ENCODE measurements around the gene EFHC1. TPM values are rescaled to one million over a fixed set of nuclear protein-coding genes. Genes with fewer than 3 reads are reported as not detected.

EFHC1 gene
- total and polyA plus RNA-seq, 7 donors = 1.8 to 38.5 (median 15.9) TPM

- intact Hi-C loops (cut with DNase I) = no loop called here
- no peaks in the 10 kb centered on the region for H3K27me3 ChIP-seq
- H3K4me1 ChIP-seq = peaks cover 0 to 5% (median 0%) of the 10 kb centered on the region in 4 donors
- H3K27ac ChIP-seq = no peak overlapping the region
- 93 to 96% methylated on average over 10 of the region's 10 CpGs for WGBS, 2 donors
- TF ChIP-seq EP300 (IDR thresholded peaks at IDR 0.05) (no peak), POLR2A (IDR thresholded peaks at IDR 0.05) (no peak), POLR2AphosphoS5 (IDR thresholded peaks at IDR 0.05) (no peak)
- TF ChIP-seq, protein P1, sequence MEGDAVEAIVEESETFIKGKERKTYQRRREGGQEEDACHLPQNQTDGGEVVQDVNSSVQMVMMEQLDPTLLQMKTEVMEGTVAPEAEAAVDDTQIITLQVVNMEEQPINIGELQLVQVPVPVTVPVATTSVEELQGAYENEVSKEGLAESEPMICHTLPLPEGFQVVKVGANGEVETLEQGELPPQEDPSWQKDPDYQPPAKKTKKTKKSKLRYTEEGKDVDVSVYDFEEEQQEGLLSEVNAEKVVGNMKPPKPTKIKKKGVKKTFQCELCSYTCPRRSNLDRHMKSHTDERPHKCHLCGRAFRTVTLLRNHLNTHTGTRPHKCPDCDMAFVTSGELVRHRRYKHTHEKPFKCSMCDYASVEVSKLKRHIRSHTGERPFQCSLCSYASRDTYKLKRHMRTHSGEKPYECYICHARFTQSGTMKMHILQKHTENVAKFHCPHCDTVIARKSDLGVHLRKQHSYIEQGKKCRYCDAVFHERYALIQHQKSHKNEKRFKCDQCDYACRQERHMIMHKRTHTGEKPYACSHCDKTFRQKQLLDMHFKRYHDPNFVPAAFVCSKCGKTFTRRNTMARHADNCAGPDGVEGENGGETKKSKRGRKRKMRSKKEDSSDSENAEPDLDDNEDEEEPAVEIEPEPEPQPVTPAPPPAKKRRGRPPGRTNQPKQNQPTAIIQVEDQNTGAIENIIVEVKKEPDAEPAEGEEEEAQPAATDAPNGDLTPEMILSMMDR (IDR thresholded peaks at IDR 0.05) = no peak
- H3K9me3 ChIP-seq = no peaks in the 10 kb centered on the region
- H3K4me3 ChIP-seq = no peak overlapping the region
- H3K36me3 ChIP-seq = peaks cover 4 to 20% (median 9%) of the 10 kb centered on the region in 4 donors
- DNase-seq = no peak
Measured at GRCh38 chr6:52530351-52530750, 110.2 kb downstream of the EFHC1 start.

- H3K9me3 ChIP-seq = no peaks in the 10 kb centered on the region
- H3K27me3 ChIP-seq = no peaks in the 10 kb centered on the region
- H3K4me3 ChIP-seq = no peak overlapping the region
- no peak for TF ChIP-seq EP300 (IDR thresholded peaks at IDR 0.05)
- no peak for TF ChIP-seq POLR2AphosphoS5 (IDR thresholded peaks at IDR 0.05)
- TF ChIP-seq, protein P1 (IDR thresholded peaks at IDR 0.05) = no peak
- TF ChIP-seq POLR2A (IDR thresholded peaks at IDR 0.05) = no peak
- WGBS, 2 donors = 95% methylated on average over 4 of the region's 4 CpGs
- no peak overlapping the region for H3K27ac ChIP-seq
- intact Hi-C loops (cut with DNase I) = no loop called here
- H3K36me3 ChIP-seq = peaks cover 5 to 24% (median 10%) of the 10 kb centered on the region in 4 donors
- no peak for DNase-seq
- H3K4me1 ChIP-seq = peaks cover 0 to 9% (median 4%) of the 10 kb centered on the region in 4 donors
Measured at GRCh38 chr6:52531396-52531795, 111.3 kb downstream of the EFHC1 start.

DNA sequence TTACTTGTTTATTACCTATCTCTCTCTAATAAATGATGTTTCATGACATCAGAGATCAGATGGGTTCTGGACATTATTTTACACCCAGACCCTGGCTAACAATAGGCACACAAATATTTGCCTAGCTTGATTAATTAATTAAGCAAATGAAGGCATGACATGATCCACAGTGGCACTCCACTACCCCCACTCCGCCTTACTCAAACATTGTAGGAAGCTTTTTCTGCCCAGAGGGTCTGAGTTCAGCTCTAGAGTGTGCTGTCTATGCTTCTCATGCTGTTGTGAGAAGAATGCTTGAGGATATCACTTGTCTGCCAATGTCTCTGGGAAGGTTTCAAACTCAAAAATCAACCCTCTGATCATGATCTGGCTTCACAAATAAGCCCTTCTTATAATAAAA is 111.7 kb downstream of the EFHC1 start:
- TF ChIP-seq EP300 (IDR thresholded peaks at IDR 0.05) = no peak
- TF ChIP-seq POLR2AphosphoS5 (IDR thresholded peaks at IDR 0.05) = no peak
- TF ChIP-seq POLR2A (IDR thresholded peaks at IDR 0.05) = no peak
- TF ChIP-seq, protein P1 (IDR thresholded peaks at IDR 0.05) = no peak
- no peaks in the 10 kb centered on the region for H3K27me3 ChIP-seq
- DNase-seq = no peak
- no peak overlapping the region for H3K4me3 ChIP-seq
- H3K4me1 ChIP-seq = peaks cover 0 to 13% (median 5%) of the 10 kb centered on the region in 4 donors
- peaks cover 5 to 24% (median 10%) of the 10 kb centered on the region in 4 donors for H3K36me3 ChIP-seq
- H3K27ac ChIP-seq = no peak overlapping the region
- WGBS, 2 donors = 98% methylated on average over 1 of the region's 1 CpG
- H3K9me3 ChIP-seq = no peaks in the 10 kb centered on the region
- intact Hi-C loops (cut with DNase I) = no loop called here

DNA sequence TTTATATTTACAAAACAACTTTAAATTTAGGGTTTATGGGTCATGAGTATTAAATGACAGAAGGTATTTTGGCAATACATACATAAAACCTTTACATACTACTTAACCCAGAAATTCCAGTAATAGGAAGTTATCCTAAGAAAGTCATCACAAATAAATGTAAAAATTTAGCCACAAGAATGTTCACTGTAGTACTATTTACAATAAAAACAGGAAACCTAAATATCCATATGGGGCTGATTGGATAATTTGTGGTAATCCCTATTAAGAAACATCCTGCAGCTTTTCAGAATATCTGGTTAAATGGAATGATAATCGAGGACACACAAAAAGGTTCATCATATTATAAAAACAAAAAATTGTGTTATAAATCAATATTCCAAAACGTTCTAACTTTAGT is 112.3 kb downstream of the EFHC1 start:
- Histone ChIP-seq H3K27me3 (no peaks in the 10 kb centered on the region), H3K27ac (no peak overlapping the region), H3K9me3 (no peaks in the 10 kb centered on the region), H3K36me3 (peaks cover 5 to 24% (median 10%) of the 10 kb centered on the region in 4 donors), H3K4me3 (no peak overlapping the region), H3K4me1 (peaks cover 0 to 19% (median 11%) of the 10 kb centered on the region in 4 donors)
- TF ChIP-seq EP300 (IDR thresholded peaks at IDR 0.05) (no peak), POLR2AphosphoS5 (IDR thresholded peaks at IDR 0.05) (no peak), POLR2A (IDR thresholded peaks at IDR 0.05) (no peak)
- TF ChIP-seq, protein P1 (IDR thresholded peaks at IDR 0.05) = no peak
- intact Hi-C loops (cut with DNase I) = no loop called here
- 86 to 94% methylated on average over 2 of the region's 2 CpGs for WGBS, 2 donors
- DNase-seq = no peak

DNA sequence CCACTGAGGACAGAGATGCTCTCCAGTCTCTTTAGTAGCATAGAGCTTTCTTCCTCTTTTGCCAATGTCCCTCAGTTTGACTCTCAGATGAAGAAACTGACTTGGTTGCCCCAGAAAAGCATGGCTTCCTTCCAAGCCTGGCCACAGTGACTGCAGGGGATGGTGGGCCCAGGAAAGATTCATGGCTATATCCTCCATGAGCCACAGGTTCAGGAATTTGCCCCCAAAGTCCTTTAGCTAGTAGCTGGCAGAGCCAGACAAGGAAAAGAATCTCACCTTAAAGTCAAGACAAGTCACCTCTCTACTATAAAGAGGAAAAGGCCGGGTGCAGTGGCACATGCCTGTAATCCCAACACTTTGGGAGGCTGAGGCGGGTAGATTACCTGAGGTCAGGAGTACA is 113.3 kb downstream of the EFHC1 start:
- Histone ChIP-seq H3K27ac (no peak overlapping the region), H3K4me3 (no peak overlapping the region), H3K36me3 (peaks cover 5 to 24% (median 10%) of the 10 kb centered on the region in 4 donors), H3K27me3 (no peaks in the 10 kb centered on the region), H3K4me1 (peaks cover 0 to 30% (median 22%) of the 10 kb centered on the region in 4 donors), H3K9me3 (no peaks in the 10 kb centered on the region)
- TF ChIP-seq POLR2A (IDR thresholded peaks at IDR 0.05) (no peak), EP300 (IDR thresholded peaks at IDR 0.05) (no peak), POLR2AphosphoS5 (IDR thresholded peaks at IDR 0.05) (no peak)
- TF ChIP-seq, protein P1 (IDR thresholded peaks at IDR 0.05) = no peak
- 100% methylated on average over 2 of the region's 2 CpGs for WGBS, 2 donors
- no peak for DNase-seq
- intact Hi-C loops (cut with DNase I) = no loop called here
